HS-5 (cell line): Measurements from ENCODE around the gene SBF1.
"Not testable (repeated sequence)": the region's sequence is repeated elsewhere in the genome, so short reads cannot be mapped to it uniquely, and the experiment has no call there.

ENCODE experiments used
- DNase-seq: peaks from one replicate; pipeline ENCODE4 v3.0.0-alpha.2; 2012; ENCODE audit warnings: low read depth

SBF1 gene

GRCh38 chr22:50445880-50446707 lies 28.7 kb downstream of the SBF1 start:
- DNase-seq: no peak

- DNase-seq: no peak
Measured at GRCh38 chr22:50445071-50445879, 29.6 kb downstream of the SBF1 start.

GRCh38 chr22:50444663-50445062 lies 30.2 kb downstream of the SBF1 start:
- peak; percentile 39 for DNase-seq

GRCh38 chr22:50443801-50444625 lies 30.8 kb downstream of the SBF1 start:
- no peak for DNase-seq

- DNase-seq: no peak
Measured at GRCh38 chr22:50443197-50443596, 31.6 kb downstream of the SBF1 start.

GRCh38 chr22:50441428-50441993 lies 33.3 kb downstream of the SBF1 start:
- no peak for DNase-seq

GRCh38 chr22:50440544-50441249 lies 34.1 kb downstream of the SBF1 start:
- DNase-seq: no peak

- no peak for DNase-seq
Measured at GRCh38 chr22:50439871-50440331, 34.9 kb downstream of the SBF1 start.

GRCh38 chr22:50439314-50439870 lies 35.4 kb downstream of the SBF1 start:
- no peak for DNase-seq

GRCh38 chr22:50438305-50439275 lies 36.2 kb downstream of the SBF1 start:
- DNase-seq: no peak

GRCh38 chr22:50437511-50438304 lies 37.1 kb downstream of the SBF1 start:
- DNase-seq: no peak

GRCh38 chr22:50436841-50437341 lies 37.9 kb downstream of the SBF1 start:
- DNase-seq: no peak

GRCh38 chr22:50436015-50436830 lies 38.6 kb downstream of the SBF1 start:
- DNase-seq: no peak

- no peak for DNase-seq
Measured at GRCh38 chr22:50435291-50436014, 39.4 kb downstream of the SBF1 start.

GRCh38 chr22:50434849-50435248 lies 40.0 kb downstream of the SBF1 start:
- DNase-seq: no peak

GRCh38 chr22:50432877-50433510 lies 41.8 kb downstream of the SBF1 start:
- DNase-seq: not testable (repeated sequence)
